Rectal smooth muscle tissue (tissue), 1 donor: Measurements from ENCODE around the gene TP63.

Experiments
- H3K27ac ChIP-seq: one replicate; pipeline ENCODE4 v1.7.0; 2013; ENCODE audit warnings: low read depth, low read length, inconsistent platforms
- H3K27me3 ChIP-seq: one replicate; pipeline ENCODE4 v1.7.0; 2013; ENCODE audit warnings: low read length; ENCODE audit not compliant: control insufficient read depth, insufficient read depth
- H3K36me3 ChIP-seq: one replicate; pipeline ENCODE4 v1.7.0; 2013; ENCODE audit warnings: low read length; ENCODE audit not compliant: control insufficient read depth, insufficient read depth
- H3K4me1 ChIP-seq: one replicate; pipeline ENCODE4 v1.7.0; 2013; ENCODE audit warnings: low read length; ENCODE audit not compliant: control insufficient read depth, insufficient read depth
- H3K4me3 ChIP-seq: one replicate; pipeline ENCODE4 v1.7.0; 2013; ENCODE audit warnings: low read length
- H3K9ac ChIP-seq: one replicate; pipeline ENCODE4 v1.7.0; 2013; ENCODE audit warnings: low read length

The TP63 gene

GRCh38 chr3:189720736-189721417 is 89.7 kb downstream of the TP63 start:
- no peak overlapping the region for H3K27ac ChIP-seq
- H3K4me3 ChIP-seq, result no peak overlapping the region
- no peaks in the 10 kb centered on the region for H3K4me1 ChIP-seq
- H3K27me3 ChIP-seq, result no peaks in the 10 kb centered on the region
- H3K36me3 ChIP-seq, result no peaks in the 10 kb centered on the region
- H3K9ac ChIP-seq, result no peak overlapping the region

- no peak overlapping the region for H3K4me3 ChIP-seq
- H3K27ac ChIP-seq, result no peak overlapping the region
- H3K36me3 ChIP-seq, result no peaks in the 10 kb centered on the region
- no peak overlapping the region for H3K9ac ChIP-seq
- no peaks in the 10 kb centered on the region for H3K4me1 ChIP-seq
- no peaks in the 10 kb centered on the region for H3K27me3 ChIP-seq
These were observed 90.9 kb downstream of the TP63 start for GRCh38 chr3:189721873-189722665.

GRCh38 chr3:189724356-189724755 is 93.2 kb downstream of the TP63 start:
- Histone ChIP-seq H3K4me1 (no peaks in the 10 kb centered on the region), H3K9ac (no peak overlapping the region), H3K27me3 (no peaks in the 10 kb centered on the region), H3K36me3 (no peaks in the 10 kb centered on the region), H3K4me3 (no peak overlapping the region), H3K27ac (no peak overlapping the region)

GRCh38 chr3:189726277-189726676 is 95.1 kb downstream of the TP63 start:
- H3K27me3 ChIP-seq, result no peaks in the 10 kb centered on the region
- no peaks in the 10 kb centered on the region for H3K4me1 ChIP-seq
- H3K4me3 ChIP-seq, result no peak overlapping the region
- H3K36me3 ChIP-seq, result no peaks in the 10 kb centered on the region
- no peak overlapping the region for H3K9ac ChIP-seq
- H3K27ac ChIP-seq, result no peak overlapping the region

- H3K36me3 ChIP-seq, result no peaks in the 10 kb centered on the region
- H3K27me3 ChIP-seq, result no peaks in the 10 kb centered on the region
- H3K27ac ChIP-seq, result no peak overlapping the region
- no peak overlapping the region for H3K4me3 ChIP-seq
- no peak overlapping the region for H3K9ac ChIP-seq
- no peaks in the 10 kb centered on the region for H3K4me1 ChIP-seq
These were observed 96.0 kb downstream of the TP63 start for GRCh38 chr3:189727158-189727557.

- no peaks in the 10 kb centered on the region for H3K36me3 ChIP-seq
- no peaks in the 10 kb centered on the region for H3K27me3 ChIP-seq
- H3K9ac ChIP-seq, result no peak overlapping the region
- H3K27ac ChIP-seq, result no peak overlapping the region
- no peaks in the 10 kb centered on the region for H3K4me1 ChIP-seq
- no peak overlapping the region for H3K4me3 ChIP-seq
These were observed 96.7 kb downstream of the TP63 start for GRCh38 chr3:189727898-189728297.

- H3K4me3 ChIP-seq, result no peak overlapping the region
- no peak overlapping the region for H3K27ac ChIP-seq
- no peaks in the 10 kb centered on the region for H3K27me3 ChIP-seq
- no peaks in the 10 kb centered on the region for H3K4me1 ChIP-seq
- no peaks in the 10 kb centered on the region for H3K36me3 ChIP-seq
- H3K9ac ChIP-seq, result no peak overlapping the region
These were observed 97.7 kb downstream of the TP63 start for GRCh38 chr3:189728915-189729314.

- H3K27ac ChIP-seq, result no peak overlapping the region
- H3K36me3 ChIP-seq, result no peaks in the 10 kb centered on the region
- H3K27me3 ChIP-seq, result no peaks in the 10 kb centered on the region
- H3K9ac ChIP-seq, result no peak overlapping the region
- H3K4me3 ChIP-seq, result no peak overlapping the region
- H3K4me1 ChIP-seq, result no peaks in the 10 kb centered on the region
These were observed 102.9 kb downstream of the TP63 start for GRCh38 chr3:189734061-189734460.

- H3K27ac ChIP-seq, result no peak overlapping the region
- H3K9ac ChIP-seq, result no peak overlapping the region
- H3K4me3 ChIP-seq, result no peak overlapping the region
- no peaks in the 10 kb centered on the region for H3K27me3 ChIP-seq
- H3K4me1 ChIP-seq, result no peaks in the 10 kb centered on the region
- H3K36me3 ChIP-seq, result no peaks in the 10 kb centered on the region
These were observed 104.7 kb downstream of the TP63 start for GRCh38 chr3:189735913-189736312.

GRCh38 chr3:189737071-189737470 is 105.9 kb downstream of the TP63 start:
- H3K4me1 ChIP-seq, result no peaks in the 10 kb centered on the region
- no peak overlapping the region for H3K27ac ChIP-seq
- H3K36me3 ChIP-seq, result no peaks in the 10 kb centered on the region
- H3K4me3 ChIP-seq, result no peak overlapping the region
- H3K9ac ChIP-seq, result no peak overlapping the region
- no peaks in the 10 kb centered on the region for H3K27me3 ChIP-seq

GRCh38 chr3:189737619-189738018 is 106.4 kb downstream of the TP63 start:
- Histone ChIP-seq H3K4me1 (no peaks in the 10 kb centered on the region), H3K4me3 (no peak overlapping the region), H3K27ac (no peak overlapping the region), H3K36me3 (no peaks in the 10 kb centered on the region), H3K9ac (no peak overlapping the region), H3K27me3 (no peaks in the 10 kb centered on the region)

- Histone ChIP-seq H3K27ac (no peak overlapping the region), H3K27me3 (no peaks in the 10 kb centered on the region), H3K9ac (no peak overlapping the region), H3K4me1 (no peaks in the 10 kb centered on the region), H3K4me3 (no peak overlapping the region), H3K36me3 (no peaks in the 10 kb centered on the region)
These were observed 108.2 kb downstream of the TP63 start for GRCh38 chr3:189739378-189739777.

- Histone ChIP-seq H3K9ac (no peak overlapping the region), H3K4me1 (no peaks in the 10 kb centered on the region), H3K27ac (no peak overlapping the region), H3K27me3 (no peaks in the 10 kb centered on the region), H3K4me3 (no peak overlapping the region), H3K36me3 (no peaks in the 10 kb centered on the region)
These were observed 109.0 kb downstream of the TP63 start for GRCh38 chr3:189740156-189740555.
